HG02623 (cell line): Measurements from ENCODE around the gene PIERCE2.
"Not testable (repeated sequence)": the region's sequence is repeated elsewhere in the genome, so short reads cannot be mapped to it uniquely, and the experiment has no call there.

ENCODE experiments used
- ATAC-seq: cut with Tn5 transposase; IDR thresholded peaks from one replicate; pipeline ENCODE4 v1.9.1; 2021; ENCODE audit warnings: moderate library complexity; ENCODE audit not compliant: unreplicated experiment

Gene PIERCE2

GRCh38 chr15:55408012-55408928, at the start of gene PIERCE2, which contains the start of gene CCPG1:
TSS of gene PIERCE2 (plus strand) at chr15:55408495. CDS start at chr15:55408769, 274 bp downstream.
TSS of gene CCPG1 (minus strand) at chr15:55408359. CDS start at chr15:55389424, 18,935 bp downstream.
- ATAC-seq = peak; percentile 94

DNA sequence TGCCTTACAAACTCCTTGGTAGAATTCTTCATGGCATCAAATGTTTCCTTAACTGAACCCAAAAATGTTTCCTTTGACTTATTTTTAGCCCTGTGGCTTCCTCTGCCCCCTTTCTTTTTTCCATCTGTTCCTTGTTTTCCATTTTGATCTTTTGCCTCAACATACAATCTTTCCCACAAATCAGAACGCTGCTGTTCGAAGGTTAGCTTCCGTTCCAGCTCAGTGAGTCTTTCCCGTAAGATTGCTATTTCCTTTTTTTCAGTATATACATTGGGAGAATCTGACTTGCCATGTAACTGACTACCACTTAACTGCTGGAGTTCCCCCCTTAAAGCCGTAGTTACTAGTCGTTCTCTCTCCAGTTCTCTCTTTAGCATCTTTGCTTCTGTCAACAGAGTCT, 48.0 kb upstream of the PIERCE2 start:
- no peak for ATAC-seq

DNA sequence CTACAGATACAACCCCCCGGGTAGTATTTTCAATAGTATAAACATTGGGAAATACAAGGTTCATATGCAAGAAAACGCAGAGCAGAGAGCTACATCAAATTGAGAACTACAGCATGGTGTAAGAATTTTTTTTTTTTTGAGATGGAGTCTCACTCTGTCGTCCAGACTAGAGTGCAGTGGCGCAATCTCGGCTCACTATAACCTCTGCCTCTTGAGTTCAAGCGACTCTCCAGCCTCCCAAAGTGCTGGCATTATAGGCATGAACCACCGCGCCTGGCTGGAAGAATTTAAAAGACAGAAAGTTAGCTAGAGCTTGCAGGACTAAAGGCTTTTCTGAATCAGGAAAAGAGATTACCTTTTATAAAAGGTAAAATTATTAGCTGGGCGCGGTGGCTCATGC, 47.2 kb upstream of the PIERCE2 start:
- no peak for ATAC-seq

GRCh38 chr15:55362641-55363040, 45.7 kb upstream of the PIERCE2 start:
- ATAC-seq = no peak

DNA sequence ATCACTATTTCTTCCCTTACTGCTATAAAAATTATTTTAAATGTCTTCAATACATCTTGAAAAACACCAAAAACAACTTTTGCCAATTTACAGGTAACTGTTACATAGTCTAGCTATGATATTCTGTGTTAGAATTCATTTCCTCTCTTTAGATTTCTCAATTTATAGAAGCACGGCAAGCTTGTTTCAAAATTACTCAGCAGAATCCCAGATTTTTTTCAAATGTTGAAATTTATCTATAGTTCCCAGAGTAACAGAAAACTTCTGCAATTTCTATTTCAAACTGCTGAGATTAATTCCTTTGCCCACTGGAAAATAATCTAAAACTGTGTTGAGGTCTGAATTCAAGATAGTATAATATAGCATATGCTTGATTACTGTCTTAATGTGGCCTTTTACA, 41.3 kb upstream of the PIERCE2 start:
- ATAC-seq = no peak

DNA sequence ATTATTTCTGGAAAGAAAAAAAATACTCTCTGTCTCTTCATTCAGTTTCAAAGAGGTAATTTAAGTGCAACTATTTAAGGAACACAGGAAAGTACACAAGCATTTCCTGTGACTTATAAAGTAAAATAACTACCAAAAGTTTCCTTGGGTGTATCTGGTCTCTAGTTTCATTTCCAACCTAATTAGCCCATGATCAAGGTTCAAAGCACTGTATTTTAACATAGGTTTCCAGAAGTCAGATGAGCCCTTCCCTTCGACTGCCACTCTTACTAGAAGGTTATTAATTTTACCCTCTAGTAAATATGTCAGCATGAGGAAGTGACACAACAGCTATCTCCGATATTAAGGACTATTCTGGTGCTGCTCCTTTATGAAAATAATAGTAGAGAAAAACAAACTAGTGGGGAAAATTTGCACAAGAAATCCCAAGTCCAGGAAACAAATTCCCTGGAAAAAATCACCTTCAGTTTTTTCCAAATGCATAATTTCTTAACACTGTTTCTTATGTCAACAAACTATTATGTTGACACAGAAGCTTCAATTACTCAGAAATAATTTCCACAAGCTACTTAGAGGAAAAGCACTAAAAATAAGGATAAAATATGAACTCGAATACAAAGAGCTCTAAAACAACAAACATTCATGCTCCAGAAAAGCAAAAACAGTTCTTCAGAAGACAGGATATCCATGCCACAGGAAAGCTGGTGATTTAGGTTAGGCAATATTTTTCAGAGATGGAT, 35.4 kb upstream of the PIERCE2 start:
- ATAC-seq = peak; percentile 45

DNA sequence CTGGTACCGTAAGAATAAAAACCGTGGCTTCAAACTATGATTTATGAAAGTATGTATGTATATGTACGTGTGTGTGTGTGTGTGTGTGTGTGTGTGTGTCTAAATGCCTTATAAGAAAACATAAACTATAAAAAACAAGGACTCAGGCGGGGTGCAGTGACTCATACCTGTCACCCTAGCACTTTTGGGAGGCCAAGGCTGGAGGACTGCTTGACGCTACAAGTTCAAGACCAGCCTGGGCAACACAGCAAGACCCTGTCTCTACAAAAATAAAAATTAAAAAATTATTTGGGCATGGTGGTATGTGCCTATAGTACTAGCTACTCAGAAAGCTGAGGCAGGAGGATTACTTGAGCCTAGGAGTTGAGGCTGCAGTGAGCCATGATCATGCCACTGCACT, 29.2 kb upstream of the PIERCE2 start:
- ATAC-seq = no peak

GRCh38 chr15:55381595-55381994, 26.7 kb upstream of the PIERCE2 start:
- ATAC-seq = no peak

DNA sequence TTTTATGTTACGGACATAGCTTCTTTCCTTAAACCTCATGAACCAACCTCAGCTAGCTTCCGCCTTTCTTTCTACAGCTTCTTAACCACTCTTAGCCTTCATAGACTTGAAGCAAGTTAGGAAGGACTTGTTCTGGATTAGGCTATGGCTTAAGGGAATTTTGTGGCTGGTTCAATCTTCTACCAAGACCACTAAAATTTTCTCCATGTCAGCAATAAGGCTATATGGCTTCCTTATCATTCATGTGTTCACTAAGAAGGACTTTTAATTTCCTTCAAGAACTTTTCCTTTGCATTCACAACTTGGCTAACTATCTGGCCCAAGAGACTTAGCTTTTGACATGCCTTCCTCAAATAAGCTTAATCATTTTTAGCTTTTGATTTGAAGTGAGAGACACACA, 24.6 kb upstream of the PIERCE2 start:
- no peak for ATAC-seq

- ATAC-seq = no peak
Observed at GRCh38 chr15:55387027-55387426, 21.3 kb upstream of the PIERCE2 start.

DNA sequence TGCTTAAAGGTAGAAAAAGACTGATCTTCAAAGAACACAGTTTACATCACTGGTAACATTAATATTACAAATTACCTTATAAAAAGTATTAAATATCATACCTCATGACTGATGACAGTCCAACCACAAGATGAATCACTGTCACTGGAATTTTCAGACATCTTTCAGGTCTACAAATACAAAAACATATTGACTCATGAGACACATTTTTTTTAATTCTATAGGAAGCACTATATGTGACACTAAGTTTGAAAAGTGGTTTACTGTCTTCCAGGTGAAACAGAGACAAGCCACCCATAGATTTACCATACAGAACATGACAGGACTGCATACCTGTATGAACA, 19.1 kb upstream of the PIERCE2 start:
- ATAC-seq = no peak

DNA sequence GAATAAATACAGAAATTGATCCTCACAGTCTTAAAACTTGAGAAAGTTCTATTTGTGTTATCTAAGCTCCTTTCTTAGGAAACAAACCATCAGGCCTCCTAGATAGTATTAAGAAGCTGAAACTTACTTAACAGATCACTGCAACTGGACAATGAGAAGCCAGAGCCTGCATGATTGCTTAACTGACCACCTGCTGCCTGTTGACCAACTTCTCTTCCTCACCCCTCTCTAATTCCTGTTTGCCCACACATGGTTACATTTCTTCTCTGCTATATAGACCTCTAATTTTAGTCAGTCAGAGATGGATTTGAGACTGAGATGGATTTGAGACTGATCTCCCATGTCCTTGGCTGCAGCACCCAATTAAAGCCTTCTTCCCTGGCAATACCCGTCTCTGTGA, 13.6 kb upstream of the PIERCE2 start:
- no peak for ATAC-seq

GRCh38 chr15:55398243-55398642, 10.1 kb upstream of the PIERCE2 start:
- ATAC-seq = no peak

GRCh38 chr15:55400050-55400449, 8.2 kb upstream of the PIERCE2 start:
- not testable (repeated sequence) for ATAC-seq

DNA sequence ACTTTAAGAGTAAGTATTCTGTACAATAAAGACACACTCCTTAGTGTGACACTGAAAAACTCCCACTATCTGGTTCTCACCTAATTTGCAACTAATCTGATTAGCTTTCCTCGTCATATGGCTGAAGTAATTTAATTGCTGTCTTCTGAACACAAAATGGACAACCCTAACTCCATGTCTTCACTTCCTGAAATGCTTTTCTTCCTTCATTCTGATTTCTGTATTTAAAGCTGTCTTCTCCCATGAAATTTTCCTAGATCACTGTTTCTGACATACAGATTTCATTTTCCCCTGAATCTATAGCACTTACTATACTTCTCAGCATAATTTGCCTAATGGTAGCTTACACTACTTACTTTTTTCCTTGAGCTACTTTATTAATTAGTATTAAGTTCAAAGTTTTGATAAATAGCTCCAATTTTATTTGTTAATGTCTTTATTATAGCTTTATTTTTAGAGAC, 6.5 kb upstream of the PIERCE2 start:
- ATAC-seq = no peak

DNA sequence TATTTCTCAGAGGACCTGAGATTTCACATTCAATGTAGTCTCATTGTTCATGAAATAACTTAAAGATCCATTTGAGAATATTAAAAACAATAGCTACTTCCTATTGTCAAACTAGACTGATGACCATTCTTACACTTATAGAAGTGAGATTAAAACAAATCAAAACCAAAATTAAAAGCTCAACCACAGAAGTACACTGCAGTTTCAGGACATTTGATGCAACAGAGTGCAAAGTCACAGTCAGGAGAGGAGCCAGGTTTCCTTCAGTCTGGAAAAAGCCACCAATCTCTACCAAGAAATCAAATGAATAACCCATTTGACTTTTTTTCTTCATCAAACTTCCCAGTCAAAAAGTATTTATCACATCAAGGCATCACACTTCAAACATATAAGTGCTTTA, 5.6 kb upstream of the PIERCE2 start:
- no peak for ATAC-seq

- no peak for ATAC-seq
Observed at GRCh38 chr15:55403531-55403930, 4.8 kb upstream of the PIERCE2 start.

GRCh38 chr15:55407498-55408011, 740 bp upstream of the PIERCE2 start:
- no peak for ATAC-seq

DNA sequence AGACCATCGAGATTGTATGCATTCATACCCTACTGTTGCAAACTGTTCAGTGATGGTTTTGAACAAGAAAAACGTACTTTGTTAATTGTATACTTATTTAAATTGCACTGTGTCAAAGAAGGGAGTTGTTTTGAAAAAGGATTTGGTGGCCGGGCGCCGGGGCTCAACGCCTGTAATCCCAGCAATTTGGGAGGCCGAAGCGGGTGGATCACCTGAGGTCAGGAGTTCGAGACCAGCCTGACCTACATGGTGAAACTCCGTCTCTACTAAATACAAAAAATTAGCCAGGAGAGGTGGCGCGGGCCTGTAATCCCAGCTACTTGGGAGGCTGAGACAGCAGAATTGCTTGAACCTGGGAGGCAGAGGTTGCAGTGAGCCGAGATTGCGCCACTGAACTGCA, 681 bp downstream of the PIERCE2 start:
- not testable (repeated sequence) for ATAC-seq

DNA sequence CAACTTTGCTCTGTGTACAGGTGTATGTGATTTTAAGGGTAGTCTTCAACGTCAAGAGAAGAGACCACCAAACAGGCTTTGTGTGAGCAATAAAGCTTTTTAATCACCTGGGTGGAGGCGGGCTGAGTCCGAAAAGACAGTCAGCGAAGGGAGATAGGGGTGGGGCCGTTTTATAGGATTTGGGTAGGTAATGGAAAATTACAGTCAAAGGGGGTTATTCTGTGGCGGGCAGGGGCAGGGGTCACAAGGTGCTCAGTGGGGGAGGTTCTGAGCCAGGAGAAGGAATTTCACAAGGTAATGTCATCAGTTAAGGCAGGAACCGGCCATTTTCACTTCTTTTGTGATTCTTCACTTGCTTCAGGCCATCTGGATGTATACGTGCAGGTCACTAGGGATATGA, 9.4 kb downstream of the PIERCE2 start:
- not testable (repeated sequence) for ATAC-seq

DNA sequence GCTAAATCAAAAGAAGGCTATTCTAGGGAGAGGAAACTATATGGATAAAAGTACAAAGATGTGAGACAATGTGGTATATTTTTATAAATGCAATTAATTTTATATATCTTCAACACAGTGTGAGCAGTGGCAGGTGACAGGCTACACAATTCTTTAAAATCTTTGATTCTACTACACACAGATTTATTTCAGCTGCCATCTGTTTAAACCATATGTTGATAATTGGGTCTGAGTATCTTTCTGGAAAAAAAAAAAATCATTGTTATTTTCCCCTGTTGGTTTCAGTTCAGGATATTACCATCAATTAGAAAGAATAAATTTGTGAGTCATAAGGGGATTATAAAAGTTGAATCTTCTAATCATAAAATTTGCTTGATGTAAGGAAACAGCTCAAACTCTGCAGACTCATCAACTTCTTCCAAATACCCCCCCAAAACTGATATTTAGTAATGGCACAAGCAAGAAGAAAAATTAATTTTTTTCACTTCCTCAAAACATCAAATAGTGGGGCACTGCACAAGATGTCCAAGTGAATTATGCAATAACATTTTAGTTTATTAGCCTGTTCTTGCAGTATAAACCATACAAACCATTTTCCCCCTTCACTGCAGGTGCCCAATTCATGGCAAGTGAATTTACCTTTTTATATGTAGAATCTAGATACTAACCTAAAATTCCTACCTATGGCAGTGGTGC, 12.0 kb downstream of the PIERCE2 start:
- no peak for ATAC-seq
